DMS153 (cell line): ENCODE measurements around the gene CCDC146.
"Not testable (repeated sequence)": the region's sequence is repeated elsewhere in the genome, so short reads cannot be mapped to it uniquely, and the experiment has no call there.

ENCODE experiments used
- DNase-seq: peaks from one replicate; lab custom pipeline; 2025; lab: John Stamatoyannopoulos, UW

The CCDC146 gene

GRCh38 chr7:77140291-77140690 lies 17.9 kb downstream of the CCDC146 start:
- DNase-seq = not testable (repeated sequence)

GRCh38 chr7:77152232-77152631 lies 29.8 kb downstream of the CCDC146 start:
- not testable (repeated sequence) for DNase-seq

GRCh38 chr7:77154917-77155464 lies 32.6 kb downstream of the CCDC146 start:
- peak; percentile 15 for DNase-seq

GRCh38 chr7:77155601-77156377 lies 33.4 kb downstream of the CCDC146 start:
- DNase-seq = not testable (repeated sequence)

- DNase-seq = not testable (repeated sequence)
These were observed 34.6 kb downstream of the CCDC146 start for GRCh38 chr7:77157034-77157433.

- no peak for DNase-seq
These were observed 35.0 kb downstream of the CCDC146 start for GRCh38 chr7:77157446-77157845.

GRCh38 chr7:77171073-77171472 lies 48.7 kb downstream of the CCDC146 start:
- not testable (repeated sequence) for DNase-seq

GRCh38 chr7:77172437-77173172 lies 50.2 kb downstream of the CCDC146 start:
- not testable (repeated sequence) for DNase-seq

GRCh38 chr7:77174418-77174817 lies 52.0 kb downstream of the CCDC146 start:
- not testable (repeated sequence) for DNase-seq

GRCh38 chr7:77175274-77175800 lies 52.9 kb downstream of the CCDC146 start:
- DNase-seq = not testable (repeated sequence)

- not testable (repeated sequence) for DNase-seq
These were observed 55.0 kb downstream of the CCDC146 start for GRCh38 chr7:77177321-77177904.

- DNase-seq = not testable (repeated sequence)
These were observed 55.6 kb downstream of the CCDC146 start for GRCh38 chr7:77178024-77178423.

- DNase-seq = no peak
These were observed 58.7 kb downstream of the CCDC146 start for GRCh38 chr7:77181015-77181595.

- no peak for DNase-seq
These were observed 59.3 kb downstream of the CCDC146 start for GRCh38 chr7:77181734-77182133.

GRCh38 chr7:77182261-77182660 lies 59.8 kb downstream of the CCDC146 start:
- DNase-seq = no peak

- no peak for DNase-seq
These were observed 62.0 kb downstream of the CCDC146 start for GRCh38 chr7:77184463-77184862.

GRCh38 chr7:77184990-77185389 lies 62.6 kb downstream of the CCDC146 start:
- DNase-seq = no peak

- no peak for DNase-seq
These were observed 63.5 kb downstream of the CCDC146 start for GRCh38 chr7:77185866-77186265.

GRCh38 chr7:77188731-77189437 lies 66.5 kb downstream of the CCDC146 start:
- no peak for DNase-seq

- no peak for DNase-seq
These were observed 74.7 kb downstream of the CCDC146 start for GRCh38 chr7:77197141-77197540.
